ENCODE data around the gene KPNA2.
"Not testable (repeated sequence)": the region's sequence is repeated elsewhere in the genome, so short reads cannot be mapped to it uniquely, and the experiment has no call there.

KPNA2 gene

DNA sequence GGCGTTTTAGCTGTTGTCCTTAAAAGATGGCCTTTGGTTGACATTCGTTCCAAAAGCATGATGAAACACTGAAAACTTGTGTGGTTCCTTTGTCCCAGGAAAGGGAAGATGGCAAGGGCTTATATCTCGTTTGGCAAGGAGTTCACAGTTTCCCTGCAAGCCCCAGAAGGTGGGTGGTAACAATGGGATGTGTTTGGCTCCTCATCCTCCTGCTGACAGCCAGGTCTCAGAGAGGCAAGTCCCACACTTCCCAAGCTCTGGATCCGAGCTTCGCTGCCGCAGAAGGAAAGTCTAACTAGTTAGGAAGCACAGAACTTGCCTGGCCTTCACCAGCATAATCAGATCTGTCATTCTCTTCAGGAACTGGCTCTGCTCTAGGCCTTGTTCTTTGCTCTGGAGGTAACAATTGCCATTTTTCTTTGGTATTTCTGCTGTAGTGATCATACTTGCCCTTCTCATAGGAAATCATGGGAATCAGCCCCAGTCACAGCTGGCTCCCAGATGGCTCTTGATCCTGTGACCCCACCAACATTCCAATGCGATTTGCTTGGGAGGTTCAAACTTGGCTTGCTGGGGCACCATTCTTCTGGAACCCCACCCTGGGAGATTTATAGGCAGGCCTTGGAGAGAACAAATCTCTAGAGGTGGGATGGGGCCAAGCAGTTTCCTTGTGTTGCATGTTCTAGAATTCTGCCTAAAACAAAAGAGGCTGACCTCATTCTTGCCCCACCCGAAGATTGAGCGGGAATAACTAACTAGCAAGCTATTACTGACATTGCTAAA, 17.9 kb downstream of the KPNA2 start:
- in situ Hi-C loops (cut with MboI; ENCODE audit: low pct_unique_long_range_greater_than_20kb, low sequenced_read_pairs), result no loop called here
- DNase-seq, result no peak

DNA sequence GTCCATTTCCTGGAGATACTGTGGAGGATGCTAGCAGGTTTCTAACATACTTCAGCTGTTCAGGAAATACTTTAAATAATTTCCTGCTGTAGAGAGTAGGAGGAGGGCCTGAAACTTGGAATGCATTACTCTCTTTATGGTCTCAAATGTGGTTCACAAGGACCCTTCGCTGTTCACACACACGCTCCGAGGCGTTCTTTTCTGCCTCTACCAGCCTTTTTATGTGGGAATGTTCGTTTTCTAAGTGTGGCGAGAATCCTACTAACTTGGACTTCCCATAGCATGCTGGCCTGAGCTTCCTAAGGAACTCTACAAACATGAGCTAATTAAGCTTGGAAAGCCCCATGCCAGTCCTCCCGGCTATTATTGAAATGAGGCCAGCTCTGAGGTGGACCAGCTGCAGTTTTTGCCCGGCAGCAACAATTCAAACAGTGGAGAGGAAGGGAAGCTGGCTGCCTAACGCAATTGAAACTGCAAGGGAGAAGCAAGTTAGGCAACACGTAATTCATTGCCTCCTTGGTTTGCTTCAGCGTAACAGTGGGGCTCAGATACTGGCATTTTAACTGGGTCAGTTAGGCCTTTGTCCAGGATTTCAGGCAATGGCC, 18.9 kb downstream of the KPNA2 start:
- DNase-seq, result no peak
- in situ Hi-C loops (cut with MboI; ENCODE audit: low pct_unique_long_range_greater_than_20kb, low sequenced_read_pairs), result no loop called here

DNA sequence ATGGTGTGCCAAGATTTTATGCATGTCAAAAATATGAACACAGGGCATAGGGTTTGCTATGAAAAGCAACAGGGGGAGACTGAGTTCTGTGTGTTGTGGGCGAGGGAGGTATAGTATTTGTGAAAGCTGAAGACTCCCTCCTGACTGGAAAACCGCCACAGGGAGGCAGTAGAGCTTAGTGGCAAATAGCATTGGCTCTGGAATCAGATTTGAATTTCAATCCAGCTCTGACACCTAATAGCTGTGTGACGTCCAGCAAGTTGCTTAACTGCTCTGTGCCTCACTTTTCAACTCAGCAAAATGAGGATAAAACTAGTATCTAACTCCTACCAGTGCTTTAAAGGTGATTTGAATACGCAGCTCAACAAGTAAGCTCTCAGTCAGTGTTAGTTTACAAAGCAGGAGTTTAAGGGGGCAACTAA, 22.0 kb downstream of the KPNA2 start:
- in situ Hi-C loops (cut with MboI; ENCODE audit: low pct_unique_long_range_greater_than_20kb, low sequenced_read_pairs), result no loop called here
- DNase-seq, result peak; percentile 65

DNA sequence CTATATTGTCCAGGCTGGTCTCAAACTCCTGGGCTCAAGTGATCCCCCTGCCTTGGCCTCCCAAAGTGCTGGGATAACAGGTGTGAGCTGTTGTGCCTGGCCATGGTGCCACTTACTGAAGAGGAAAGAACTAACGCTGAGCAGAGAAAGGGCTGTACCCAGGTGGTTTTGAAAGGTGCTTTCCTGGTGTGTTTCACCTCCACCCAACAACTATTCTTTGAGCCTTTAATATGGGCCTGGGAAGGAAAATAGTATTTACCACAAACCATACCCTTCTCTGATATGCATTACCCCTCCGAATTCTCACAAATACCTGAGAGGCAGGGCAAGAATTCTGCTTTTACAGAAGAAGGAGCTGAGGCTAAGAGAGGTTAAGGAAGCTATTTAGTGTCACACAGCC, 24.8 kb downstream of the KPNA2 start:
- no peak for DNase-seq
- in situ Hi-C loops (cut with MboI; ENCODE audit: low pct_unique_long_range_greater_than_20kb, low sequenced_read_pairs), result no loop called here

DNA sequence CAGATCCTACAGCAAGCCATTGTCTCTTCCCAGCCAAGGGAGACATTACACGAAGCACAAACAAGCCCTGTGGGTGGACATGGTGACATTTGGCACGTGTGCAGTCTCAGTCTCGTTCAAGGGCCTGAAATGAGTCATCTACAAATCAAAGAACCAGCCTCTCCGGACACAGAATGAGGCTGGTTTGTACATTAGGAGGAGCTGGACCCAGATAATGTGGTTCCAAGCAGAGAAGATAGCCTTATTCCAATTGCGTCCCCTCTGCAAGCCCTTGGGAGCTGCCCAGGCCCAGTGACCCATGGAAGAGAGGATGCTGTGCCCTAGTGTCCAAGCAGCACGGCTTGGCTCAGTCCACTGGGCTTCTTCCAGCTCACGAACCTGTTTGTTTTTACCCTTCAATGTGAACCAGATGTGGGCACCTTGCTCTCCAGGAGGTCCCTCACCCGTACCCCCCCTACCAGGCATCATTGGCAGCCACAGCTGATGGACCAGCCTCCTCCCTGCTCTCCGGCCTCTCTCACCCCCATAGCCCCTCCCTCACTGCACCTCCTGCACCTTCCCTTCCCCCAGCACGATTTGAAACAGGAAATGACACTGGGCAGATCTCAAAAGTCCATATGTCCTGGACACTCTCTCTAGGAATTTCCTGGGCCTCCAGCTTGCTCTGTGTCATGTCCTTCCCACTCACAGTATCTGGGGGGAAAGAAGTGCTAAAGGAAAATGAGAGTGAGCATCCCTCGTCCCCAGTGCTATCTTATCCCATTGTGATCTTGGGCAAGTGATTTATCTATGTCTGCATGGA, 26.2 kb downstream of the KPNA2 start:
- no peak for DNase-seq
- in situ Hi-C loops (cut with MboI; ENCODE audit: low pct_unique_long_range_greater_than_20kb, low sequenced_read_pairs), result no loop called here

DNA sequence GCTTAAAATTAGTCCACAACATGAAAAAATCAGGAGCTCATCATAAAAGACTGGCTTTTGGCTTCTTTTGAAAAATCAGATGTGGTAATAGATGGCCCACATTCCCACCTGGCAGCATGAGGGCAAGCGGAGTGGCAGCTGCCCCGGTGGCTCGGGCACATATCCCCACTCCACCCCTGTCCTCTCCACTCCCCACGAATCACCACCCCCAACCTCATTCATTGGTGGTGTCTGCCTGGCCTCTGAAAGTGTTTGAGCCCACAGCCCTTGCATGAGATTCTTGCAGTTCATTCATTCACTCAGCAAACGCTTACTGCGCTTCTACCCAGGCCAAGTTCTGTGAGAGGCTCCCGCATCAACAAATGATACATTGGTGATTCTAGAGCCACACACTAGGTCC, 29.8 kb downstream of the KPNA2 start:
- in situ Hi-C loops (cut with MboI; ENCODE audit: low pct_unique_long_range_greater_than_20kb, low sequenced_read_pairs); DNase-seq: not testable (repeated sequence)

DNA sequence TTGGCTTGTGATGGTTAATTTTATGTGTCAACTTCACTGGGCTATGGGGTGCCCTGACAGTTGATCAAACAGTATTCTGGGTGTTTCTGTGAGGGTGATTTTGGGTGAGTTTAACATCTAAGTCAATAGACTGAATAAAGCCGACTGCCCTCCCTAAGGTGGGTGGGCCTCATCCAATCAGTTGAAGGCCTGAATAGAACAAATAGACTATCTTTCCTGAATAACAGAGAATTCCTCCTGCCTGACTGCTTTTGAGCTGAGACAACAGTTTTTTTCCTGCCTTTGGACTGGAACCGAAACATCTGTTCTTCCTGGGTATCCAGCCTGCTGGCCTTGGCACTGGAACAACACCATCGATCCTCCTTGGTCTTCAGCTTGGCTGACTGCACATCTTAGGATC, 33.0 kb downstream of the KPNA2 start:
- in situ Hi-C loops (cut with MboI; ENCODE audit: low pct_unique_long_range_greater_than_20kb, low sequenced_read_pairs); DNase-seq: not testable (repeated sequence)

DNA sequence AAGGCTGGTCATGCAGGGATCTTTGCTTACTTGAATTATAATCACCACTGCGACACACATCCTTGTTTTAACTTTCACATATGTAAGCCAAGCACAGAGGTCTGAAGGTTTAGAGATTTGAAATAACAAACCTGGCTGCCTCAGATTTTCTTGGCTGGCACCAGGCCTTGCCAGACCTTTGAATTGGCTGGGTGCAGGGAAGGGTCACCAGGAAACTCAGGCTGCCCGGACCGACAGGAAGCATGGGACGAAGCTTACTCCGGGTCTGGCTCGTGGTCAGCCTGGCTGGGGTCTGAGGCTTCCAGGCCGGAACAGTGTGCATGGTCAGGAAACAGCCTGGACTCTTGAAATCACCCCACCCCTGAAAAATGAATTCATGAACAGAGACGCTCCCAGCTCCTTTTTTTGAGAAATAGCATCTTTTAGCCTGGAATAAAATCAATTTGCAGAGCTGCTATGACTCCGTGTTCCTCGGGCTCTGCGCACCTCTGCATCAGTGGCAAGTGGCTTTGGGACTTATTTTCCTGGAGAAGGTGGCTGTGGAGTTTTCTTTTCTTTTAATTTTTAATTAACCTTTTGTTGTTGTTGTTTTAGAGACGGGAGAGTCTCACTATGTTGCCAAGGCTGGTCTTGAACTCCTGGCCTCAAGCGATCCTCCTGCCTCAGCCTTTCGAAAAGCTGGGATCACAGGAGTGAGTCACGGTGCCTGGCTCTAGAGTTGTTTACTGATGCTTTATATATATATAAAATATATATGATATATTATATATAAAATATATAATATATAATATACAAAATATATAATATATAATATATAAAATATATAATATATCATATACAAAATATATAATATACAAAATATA, 35.3 kb downstream of the KPNA2 start:
- DNase-seq, result peak; percentile 61
- in situ Hi-C loops (cut with MboI; ENCODE audit: low pct_unique_long_range_greater_than_20kb, low sequenced_read_pairs), result not testable (repeated sequence)

DNA sequence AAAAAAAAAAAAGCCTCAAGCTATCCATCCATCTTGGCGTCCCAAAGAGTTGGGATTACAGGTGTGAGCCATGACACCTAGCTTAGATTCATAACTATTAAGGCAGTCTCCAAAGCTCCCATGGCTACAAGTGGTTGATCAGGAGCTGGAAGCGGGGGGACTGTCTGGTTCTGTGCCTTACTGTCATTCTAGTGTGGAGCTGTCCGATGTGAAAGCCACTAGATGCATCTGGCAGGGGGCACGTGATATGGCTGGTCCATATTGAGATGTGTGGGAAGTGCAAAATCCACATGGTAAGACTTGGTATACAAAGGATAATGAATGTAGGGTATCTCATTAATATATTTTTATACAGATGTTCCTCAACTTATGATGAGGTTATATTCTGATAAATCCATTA, 38.7 kb downstream of the KPNA2 start:
- DNase-seq, result no peak
- in situ Hi-C loops (cut with MboI; ENCODE audit: low pct_unique_long_range_greater_than_20kb, low sequenced_read_pairs), result no loop called here

DNA sequence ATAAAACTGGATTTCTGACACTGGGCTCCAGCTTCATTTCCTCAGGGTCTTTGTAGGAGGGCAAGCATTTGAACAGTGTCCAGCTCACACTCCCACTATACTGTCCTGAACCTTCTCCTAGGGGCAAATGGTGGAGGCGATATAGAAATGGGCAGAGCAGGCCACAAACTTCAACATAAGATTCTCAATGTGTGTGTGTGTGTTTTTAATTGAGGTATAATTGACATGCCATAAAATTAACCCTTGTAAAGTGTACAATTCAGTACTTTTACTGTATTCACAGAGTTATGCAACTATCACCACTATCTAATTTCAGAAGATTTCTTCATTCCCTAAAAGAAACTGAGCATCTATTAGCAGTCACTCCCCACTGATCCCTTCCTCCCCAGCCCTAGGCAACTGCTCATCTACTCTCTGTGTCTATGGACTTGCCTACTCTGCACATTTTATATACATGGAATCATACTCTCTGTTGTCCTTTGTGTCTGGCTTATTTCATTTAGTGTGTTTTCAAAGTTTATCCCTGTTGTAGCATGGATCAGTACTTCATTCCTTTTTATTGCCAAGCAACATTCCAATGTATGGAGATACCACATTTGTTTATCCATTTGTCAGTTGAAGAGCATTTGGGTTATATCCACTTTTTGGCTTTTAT, 40.5 kb downstream of the KPNA2 start:
- DNase-seq; in situ Hi-C loops (cut with MboI; ENCODE audit: low pct_unique_long_range_greater_than_20kb, low sequenced_read_pairs): not testable (repeated sequence)

DNA sequence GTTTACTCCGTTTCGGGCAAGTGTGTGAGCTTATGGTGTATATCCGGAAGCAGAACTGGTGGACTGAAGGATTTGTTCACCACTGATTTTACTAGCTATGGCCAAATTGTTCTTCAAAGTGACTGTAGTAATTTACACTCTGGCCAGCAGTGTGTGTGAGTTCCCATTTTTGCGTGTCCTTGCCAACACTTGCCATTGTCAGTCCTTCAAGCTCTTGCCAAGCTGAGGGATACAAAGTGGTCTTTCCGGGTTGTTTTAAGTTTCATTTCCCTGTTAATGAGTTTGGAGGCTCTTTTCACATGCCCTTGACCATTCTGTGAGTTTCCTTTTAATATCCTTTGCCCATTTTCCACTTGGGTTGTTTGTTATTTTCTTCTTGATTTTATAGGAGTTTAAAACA, 42.0 kb downstream of the KPNA2 start:
- in situ Hi-C loops (cut with MboI; ENCODE audit: low pct_unique_long_range_greater_than_20kb, low sequenced_read_pairs); DNase-seq: not testable (repeated sequence)

DNA sequence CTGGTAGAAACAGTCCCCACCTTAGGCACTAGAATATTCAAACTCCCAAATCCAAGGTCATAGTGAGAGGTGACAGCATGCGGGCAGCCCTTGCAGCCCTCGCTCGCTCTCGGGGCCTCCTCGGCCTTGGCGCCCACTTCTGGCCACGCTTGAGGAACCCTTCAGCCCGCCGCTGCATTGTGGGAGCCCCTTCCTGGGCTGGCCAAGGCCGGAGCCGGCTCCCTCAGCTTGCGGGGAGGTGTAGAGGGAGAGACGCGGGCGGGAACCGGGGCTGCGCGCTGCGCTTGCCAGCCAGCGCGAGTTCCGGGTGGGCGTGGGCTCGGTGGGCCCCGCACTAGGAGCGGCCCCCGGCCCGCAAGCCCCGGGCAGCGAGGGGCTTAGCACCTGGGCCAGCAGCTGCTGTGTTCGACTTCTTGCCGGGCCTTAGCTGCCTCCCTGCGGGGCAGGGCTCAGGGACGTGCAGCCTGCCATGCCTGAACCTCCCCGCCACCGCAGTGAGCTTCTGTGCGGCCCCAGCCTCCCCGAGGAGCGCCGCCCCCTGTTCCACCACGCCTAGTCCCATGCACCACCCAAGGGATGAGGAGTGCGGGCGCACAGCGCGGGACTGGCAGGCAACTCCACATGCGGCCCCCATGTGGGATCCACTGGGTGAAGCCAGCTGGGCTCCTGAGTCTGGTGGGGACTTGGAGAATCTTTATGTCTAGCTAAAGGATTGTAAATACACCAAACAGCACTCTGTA, 45.0 kb downstream of the KPNA2 start:
- DNase-seq, result no peak
- in situ Hi-C loops (cut with MboI; ENCODE audit: low pct_unique_long_range_greater_than_20kb, low sequenced_read_pairs), result no loop called here

DNA sequence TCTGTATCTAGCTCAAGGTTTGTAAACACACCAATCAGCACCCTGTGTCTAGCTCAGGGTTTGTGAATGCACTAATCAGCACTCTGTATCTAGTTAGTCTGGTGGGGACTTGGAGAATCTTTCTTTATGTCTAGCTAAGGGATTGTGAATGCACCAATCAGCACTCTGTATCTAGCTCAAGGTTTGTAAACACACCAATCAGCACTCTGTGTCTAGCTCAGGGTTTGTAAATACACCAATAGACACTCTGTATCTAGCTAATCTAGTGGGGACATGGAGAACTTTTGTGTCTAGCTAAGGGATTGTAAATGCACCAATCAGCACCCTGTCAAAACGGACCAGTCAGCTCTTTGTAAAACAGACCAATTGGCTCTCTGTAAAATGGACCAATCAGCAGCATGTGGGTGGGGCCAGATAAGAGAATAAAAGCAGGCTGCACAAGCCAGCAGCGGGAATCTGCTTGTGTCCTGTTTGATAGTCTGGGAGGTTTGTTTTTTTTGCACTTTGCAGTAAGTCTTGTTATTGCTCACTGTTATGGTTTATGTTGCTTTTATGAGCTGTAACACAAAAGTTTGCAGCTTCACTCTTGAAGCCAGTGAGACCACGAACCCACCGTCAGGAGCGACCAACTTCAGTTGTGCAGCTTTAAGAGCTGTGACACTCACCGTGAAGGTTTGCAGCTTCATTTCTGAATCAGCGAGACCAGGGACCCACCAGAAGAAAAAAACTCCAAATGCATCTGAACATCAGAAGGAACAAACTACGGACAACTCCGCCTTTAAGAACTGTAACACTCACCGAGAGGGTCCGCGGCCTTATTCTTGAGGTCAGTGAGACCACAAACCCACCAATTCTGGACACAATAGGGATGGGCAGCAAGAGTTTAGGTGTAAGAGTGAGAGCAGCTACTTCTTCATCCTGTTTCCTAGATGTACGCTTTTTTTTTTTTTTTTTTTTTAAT, 46.0 kb downstream of the KPNA2 start:
- in situ Hi-C loops (cut with MboI; ENCODE audit: low pct_unique_long_range_greater_than_20kb, low sequenced_read_pairs); DNase-seq: not testable (repeated sequence)

DNA sequence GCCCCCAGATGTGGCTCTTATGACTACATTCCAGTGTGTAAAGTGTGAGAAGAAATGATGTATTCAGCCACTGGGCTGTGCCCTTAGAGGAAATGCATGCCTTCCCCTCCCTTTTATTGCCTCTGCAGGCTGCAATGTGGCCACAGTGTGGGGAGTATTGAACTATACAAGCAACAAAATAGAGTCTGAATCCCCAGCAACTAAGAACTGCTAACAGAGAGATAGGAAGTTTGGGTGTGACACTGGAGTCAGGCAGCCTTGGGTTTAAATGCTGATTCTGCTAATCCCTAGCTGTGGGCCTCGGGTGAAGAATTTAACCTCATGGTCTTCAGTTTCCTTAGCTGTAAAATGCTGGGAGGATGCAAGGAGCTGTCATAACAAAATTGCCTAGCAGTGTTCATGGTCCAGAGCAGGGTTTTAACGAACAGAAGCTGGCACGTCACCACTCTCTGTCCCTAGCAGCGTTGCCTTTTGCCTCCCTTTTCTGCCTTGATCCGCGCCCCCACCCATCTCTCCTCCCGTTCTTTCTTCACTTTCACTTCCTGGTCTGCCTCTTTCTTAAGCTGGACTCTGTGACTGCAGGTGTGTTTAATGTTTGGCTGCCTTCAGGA, 50.3 kb downstream of the KPNA2 start:
- peak; percentile 73 for DNase-seq
- in situ Hi-C loops (cut with MboI; ENCODE audit: low pct_unique_long_range_greater_than_20kb, low sequenced_read_pairs), result no loop called here

DNA sequence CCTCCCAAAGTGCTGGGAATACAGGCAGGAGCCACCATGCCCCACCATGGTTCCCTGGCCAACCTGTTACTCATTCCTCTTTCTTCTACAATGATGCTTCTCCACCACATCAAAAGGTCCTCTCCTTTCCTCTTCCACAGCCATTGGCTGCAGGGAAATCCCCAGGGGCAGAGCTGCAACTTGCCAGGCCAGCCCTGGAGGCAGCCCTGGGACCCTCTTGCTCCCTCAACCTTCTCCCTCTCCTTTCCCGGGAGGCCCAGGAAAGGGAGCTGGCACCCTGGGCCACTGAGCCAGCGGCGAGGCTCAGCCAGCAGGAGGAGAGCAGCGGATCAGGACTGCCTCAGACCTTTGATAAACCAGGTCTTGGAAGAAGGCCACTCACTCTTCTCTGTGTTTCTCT, 51.1 kb downstream of the KPNA2 start:
- in situ Hi-C loops (cut with MboI; ENCODE audit: low pct_unique_long_range_greater_than_20kb, low sequenced_read_pairs); DNase-seq: not testable (repeated sequence)

DNA sequence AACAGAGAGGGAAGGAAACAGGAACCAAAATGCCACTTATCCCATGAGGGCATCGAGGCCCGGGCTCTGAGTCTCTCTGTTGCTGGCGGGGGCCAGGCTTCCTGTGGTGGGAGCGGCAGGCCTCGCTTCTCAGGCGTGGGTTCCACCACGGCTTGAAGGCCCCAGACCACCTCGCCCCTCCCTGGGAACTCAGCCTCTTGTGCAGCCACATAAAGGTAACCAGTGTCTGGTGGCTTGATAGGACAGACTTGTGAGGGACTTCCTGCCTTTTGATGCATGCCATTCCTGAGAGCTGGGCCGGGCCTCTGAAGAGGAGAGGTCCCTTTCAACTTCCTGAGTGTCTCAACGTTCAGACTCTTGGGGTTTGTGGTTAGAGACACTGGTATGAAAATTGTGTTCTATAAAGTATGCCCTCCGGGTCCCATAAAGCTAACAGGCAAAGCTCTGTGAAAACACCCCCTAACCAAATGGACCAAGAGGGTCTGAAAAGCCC, 51.6 kb downstream of the KPNA2 start:
- DNase-seq, result peak; percentile 71
- in situ Hi-C loops (cut with MboI; ENCODE audit: low pct_unique_long_range_greater_than_20kb, low sequenced_read_pairs), result not testable (repeated sequence)
